ENCODE results near the gene AATF.

Gene AATF

GRCh38 chr17:36935671-36936454, 12.9 kb upstream of the AATF start:
- H3K4me3 ChIP-seq (ENCODE audit: insufficient read length, low read depth), result peak overlapping the region; percentile 30
- H3K9me3 ChIP-seq (ENCODE audit: insufficient read depth, low read length), result no peaks in the 10 kb centered on the region
- peaks cover 100% of the 10 kb centered on the region for H3K27me3 ChIP-seq (ENCODE audit: insufficient read depth, insufficient read length)
- H3K9ac ChIP-seq (ENCODE audit: insufficient read length, low read depth), result no peak overlapping the region
- TF ChIP-seq ZNF274 (IDR thresholded peaks at IDR 0.05; ENCODE audit: low read depth, low read length), result no peak
- no peaks in the 10 kb centered on the region for H3K36me3 ChIP-seq (ENCODE audit: insufficient read depth, insufficient read length, low read length)
- peaks cover 23% of the 10 kb centered on the region for H3K4me1 ChIP-seq (ENCODE audit: insufficient read depth, insufficient read length)
- no peak for DNase-seq (ENCODE audit: low read depth, low spot score)

GRCh38 chr17:36936455-36937000, 12.2 kb upstream of the AATF start:
- Histone ChIP-seq H3K9me3 (ENCODE audit: insufficient read depth, low read length) (no peaks in the 10 kb centered on the region), H3K36me3 (ENCODE audit: insufficient read depth, insufficient read length, low read length) (no peaks in the 10 kb centered on the region), H3K9ac (ENCODE audit: insufficient read length, low read depth) (no peak overlapping the region), H3K4me3 (ENCODE audit: insufficient read length, low read depth) (peak overlapping the region; percentile 34), H3K27me3 (ENCODE audit: insufficient read depth, insufficient read length) (peaks cover 100% of the 10 kb centered on the region), H3K4me1 (ENCODE audit: insufficient read depth, insufficient read length) (peaks cover 19% of the 10 kb centered on the region)
- DNase-seq (ENCODE audit: low read depth, low spot score), result no peak
- no peak for TF ChIP-seq ZNF274 (IDR thresholded peaks at IDR 0.05; ENCODE audit: low read depth, low read length)
- TF ChIP-seq SUZ12 (IDR thresholded peaks at IDR 0.05; ENCODE audit: extremely low read depth, insufficient read depth, insufficient read length), result peak; percentile 59
- TF ChIP-seq YY1 (IDR thresholded peaks at IDR 0.05; ENCODE audit: insufficient read depth, insufficient read length), result no peak

- no peak for DNase-seq (ENCODE audit: low read depth, low spot score)
Observed at GRCh38 chr17:36937001-36937958, 11.5 kb upstream of the AATF start, which contains the start of gene LHX1. LHX1 (plus strand) TSS chr17:36937475; CDS start chr17:36938198, 723 bp downstream.

GRCh38 chr17:36937959-36938565, 10.7 kb upstream of the AATF start:
- H3K27me3 ChIP-seq (ENCODE audit: insufficient read depth, insufficient read length), result peaks cover 100% of the 10 kb centered on the region
- H3K4me3 ChIP-seq (ENCODE audit: insufficient read length, low read depth), result no peak overlapping the region
- TF ChIP-seq YY1 (IDR thresholded peaks at IDR 0.05; ENCODE audit: insufficient read depth, insufficient read length), result no peak
- no peak for TF ChIP-seq ZNF274 (IDR thresholded peaks at IDR 0.05; ENCODE audit: low read depth, low read length)
- no peak for TF ChIP-seq SUZ12 (IDR thresholded peaks at IDR 0.05; ENCODE audit: extremely low read depth, insufficient read depth, insufficient read length)
- no peaks in the 10 kb centered on the region for H3K36me3 ChIP-seq (ENCODE audit: insufficient read depth, insufficient read length, low read length)
- H3K4me1 ChIP-seq (ENCODE audit: insufficient read depth, insufficient read length), result peaks cover 18% of the 10 kb centered on the region
- no peak overlapping the region for H3K9ac ChIP-seq (ENCODE audit: insufficient read length, low read depth)
- no peaks in the 10 kb centered on the region for H3K9me3 ChIP-seq (ENCODE audit: insufficient read depth, low read length)
- DNase-seq (ENCODE audit: low read depth, low spot score), result no peak

More at GRCh38 chr17:36937001-36937958, 11.5 kb upstream of the AATF start, which contains the start of gene LHX1:
- no peaks in the 10 kb centered on the region for H3K9me3 ChIP-seq (ENCODE audit: insufficient read depth, low read length)
- H3K9ac ChIP-seq (ENCODE audit: insufficient read length, low read depth), result peak within 1 kb of the TSS; percentile 42
- H3K36me3 ChIP-seq (ENCODE audit: insufficient read depth, insufficient read length, low read length), result no peaks in the 10 kb centered on the region
- H3K27me3 ChIP-seq (ENCODE audit: insufficient read depth, insufficient read length), result peaks cover 100% of the 10 kb centered on the region
- H3K4me1 ChIP-seq (ENCODE audit: insufficient read depth, insufficient read length), result peaks cover 23% of the 10 kb centered on the region
- peak within 1 kb of the TSS; percentile 34 for H3K4me3 ChIP-seq (ENCODE audit: insufficient read length, low read depth)
- TF ChIP-seq SUZ12 (IDR thresholded peaks at IDR 0.05; ENCODE audit: extremely low read depth, insufficient read depth, insufficient read length) (peak; percentile 90), ZNF274 (IDR thresholded peaks at IDR 0.05; ENCODE audit: low read depth, low read length) (no peak), YY1 (IDR thresholded peaks at IDR 0.05; ENCODE audit: insufficient read depth, insufficient read length) (no peak)

- Histone ChIP-seq H3K4me3 (ENCODE audit: insufficient read length, low read depth) (peak overlapping the region; percentile 9), H3K9me3 (ENCODE audit: insufficient read depth, low read length) (no peaks in the 10 kb centered on the region)
- TF ChIP-seq ZNF274 (IDR thresholded peaks at IDR 0.05; ENCODE audit: low read depth, low read length) (no peak), SUZ12 (IDR thresholded peaks at IDR 0.05; ENCODE audit: extremely low read depth, insufficient read depth, insufficient read length) (peak; percentile 95), YY1 (IDR thresholded peaks at IDR 0.05; ENCODE audit: insufficient read depth, insufficient read length) (no peak)
Observed at GRCh38 chr17:36938566-36939051, 10.1 kb upstream of the AATF start.

GRCh38 chr17:36939052-36939801, 9.5 kb upstream of the AATF start:
- Histone ChIP-seq H3K9me3 (ENCODE audit: insufficient read depth, low read length) (no peaks in the 10 kb centered on the region), H3K27me3 (ENCODE audit: insufficient read depth, insufficient read length) (peaks cover 100% of the 10 kb centered on the region), H3K4me3 (ENCODE audit: insufficient read length, low read depth) (peak overlapping the region; percentile 9), H3K9ac (ENCODE audit: insufficient read length, low read depth) (no peak overlapping the region), H3K36me3 (ENCODE audit: insufficient read depth, insufficient read length, low read length) (no peaks in the 10 kb centered on the region), H3K4me1 (ENCODE audit: insufficient read depth, insufficient read length) (peaks cover 13% of the 10 kb centered on the region)
- no peak for TF ChIP-seq ZNF274 (IDR thresholded peaks at IDR 0.05; ENCODE audit: low read depth, low read length)
- peak; percentile 87 for TF ChIP-seq SUZ12 (IDR thresholded peaks at IDR 0.05; ENCODE audit: extremely low read depth, insufficient read depth, insufficient read length)
- DNase-seq (ENCODE audit: low read depth, low spot score), result no peak

More at GRCh38 chr17:36938566-36939051, 10.1 kb upstream of the AATF start:
- Histone ChIP-seq H3K27me3 (ENCODE audit: insufficient read depth, insufficient read length) (peaks cover 100% of the 10 kb centered on the region), H3K36me3 (ENCODE audit: insufficient read depth, insufficient read length, low read length) (no peaks in the 10 kb centered on the region), H3K9ac (ENCODE audit: insufficient read length, low read depth) (no peak overlapping the region), H3K4me1 (ENCODE audit: insufficient read depth, insufficient read length) (peaks cover 16% of the 10 kb centered on the region)
- no peak for DNase-seq (ENCODE audit: low read depth, low spot score)
